KG1 (cell line): Measurements from ENCODE around the gene BACH2.

ENCODE experiments used
- DNase-seq: peaks from one replicate; lab custom pipeline; 2025; lab: John Stamatoyannopoulos, UW

BACH2 gene

DNA sequence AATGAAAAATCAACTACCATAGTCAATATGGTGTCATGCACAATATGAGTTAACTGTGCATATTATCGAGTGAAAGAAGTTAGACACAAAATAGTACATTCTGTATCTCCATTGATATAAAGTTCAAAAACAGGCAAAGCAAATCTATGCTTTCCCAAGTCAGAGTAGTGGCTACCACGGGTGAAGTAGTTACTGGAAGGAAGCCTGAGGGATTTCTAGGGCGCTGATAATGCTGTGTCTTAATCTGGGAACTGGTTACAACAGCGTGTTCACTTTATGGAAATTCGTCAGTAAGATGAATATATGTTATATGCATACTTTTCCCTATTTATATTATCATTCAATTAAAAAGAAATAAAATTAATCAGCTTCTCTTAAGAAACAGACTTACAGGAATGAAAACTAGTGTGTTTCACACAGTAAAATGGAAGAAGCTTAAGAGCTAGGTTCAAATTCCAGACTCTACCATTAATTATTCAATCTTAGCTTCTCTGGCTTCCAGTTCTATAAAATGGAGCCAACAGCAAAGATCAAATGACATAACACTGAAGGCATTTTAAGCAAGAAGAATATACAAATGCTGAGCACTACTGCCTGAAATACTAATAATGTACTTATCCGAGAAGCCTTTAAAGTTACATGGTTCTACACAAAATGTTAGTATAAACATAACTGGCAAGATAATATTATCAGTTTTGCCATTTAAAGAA, 19.2 kb downstream of the BACH2 start:
- no peak for DNase-seq

DNA sequence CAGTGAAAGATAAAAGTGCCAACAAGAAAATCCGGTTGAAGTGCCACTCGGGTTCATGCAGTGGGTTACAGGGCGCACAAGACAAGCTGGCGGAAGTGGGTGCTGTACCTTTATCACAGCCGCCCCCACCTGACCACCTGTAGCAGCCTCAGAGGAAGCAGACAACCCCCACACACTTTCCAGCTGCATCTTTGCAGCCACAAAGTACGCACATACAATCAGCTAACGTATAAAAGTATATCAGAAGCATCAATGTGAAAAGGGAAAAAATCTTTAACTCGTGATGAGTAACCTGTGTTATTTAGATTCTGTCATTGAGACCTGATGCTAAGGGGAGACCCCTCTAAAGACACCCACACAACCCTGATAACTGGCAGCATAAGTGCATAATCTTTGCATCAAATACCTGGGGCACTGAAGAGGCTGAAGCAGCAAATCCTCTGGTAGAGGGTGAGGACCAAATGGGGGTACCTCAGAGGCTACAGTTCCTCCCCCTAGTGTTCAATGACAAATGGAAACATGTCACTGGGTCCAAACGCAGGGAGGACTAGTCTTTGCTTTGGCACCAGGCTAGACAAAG, 22.1 kb downstream of the BACH2 start:
- no peak for DNase-seq

- DNase-seq = no peak
These were observed 22.8 kb downstream of the BACH2 start for GRCh38 chr6:90273863-90274262.

GRCh38 chr6:90272895-90273294, 23.7 kb downstream of the BACH2 start:
- DNase-seq = no peak

GRCh38 chr6:90271831-90272230, 24.8 kb downstream of the BACH2 start:
- no peak for DNase-seq

- DNase-seq = no peak
These were observed 27.3 kb downstream of the BACH2 start for GRCh38 chr6:90269334-90269733.

- no peak for DNase-seq
These were observed 28.5 kb downstream of the BACH2 start for GRCh38 chr6:90268178-90268577.

DNA sequence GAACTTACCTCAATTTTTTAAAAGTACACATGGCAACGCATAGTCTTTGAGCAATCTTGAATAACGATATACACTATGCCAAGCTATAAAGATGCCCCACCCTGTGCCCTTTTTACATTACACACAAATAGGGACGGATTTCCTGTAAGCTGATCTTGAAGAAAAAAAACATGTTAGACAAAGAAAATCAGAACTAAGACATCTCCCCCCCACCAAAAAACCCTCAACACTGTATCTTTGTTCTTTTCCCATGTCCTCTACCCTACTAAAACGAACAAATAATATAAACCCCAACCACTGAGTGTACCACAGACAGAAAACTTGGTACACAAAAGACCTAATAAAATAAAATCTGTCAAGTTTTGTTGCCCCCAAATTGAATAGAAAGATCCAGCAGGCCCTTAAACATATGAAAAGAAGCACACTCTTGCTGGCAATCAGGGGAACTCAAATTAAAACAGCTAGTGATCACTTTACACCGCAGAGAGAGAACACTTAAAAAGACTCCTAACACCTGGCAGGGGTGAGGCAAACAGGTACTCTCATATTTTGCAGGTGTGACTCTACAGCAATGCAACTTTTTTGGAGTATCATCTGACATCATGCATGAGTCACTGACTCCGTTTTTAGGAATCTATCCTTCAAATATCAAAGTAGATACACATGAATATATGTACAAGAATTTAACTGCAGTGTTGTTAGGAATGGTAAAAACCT, 29.6 kb downstream of the BACH2 start:
- no peak for DNase-seq

DNA sequence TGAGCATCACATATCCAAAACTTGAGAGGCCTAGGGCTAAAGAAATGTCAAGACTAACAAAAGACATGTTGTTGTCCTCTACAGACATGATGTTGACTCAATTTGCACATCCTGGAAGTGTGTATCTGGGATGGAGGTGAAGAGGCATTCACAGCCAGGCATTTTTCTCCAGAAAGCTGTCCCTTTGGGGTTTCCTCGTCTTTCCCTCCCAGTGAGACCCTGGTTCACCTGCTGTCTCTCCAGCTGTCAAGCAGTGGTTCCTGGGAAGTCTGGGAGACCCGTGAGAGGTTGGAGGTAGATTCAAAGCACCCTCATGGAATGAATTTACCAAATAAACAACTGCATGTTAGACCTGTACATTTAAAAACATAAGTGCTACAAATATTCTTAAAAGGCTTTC, 32.1 kb downstream of the BACH2 start:
- DNase-seq = no peak

- no peak for DNase-seq
These were observed 33.0 kb downstream of the BACH2 start for GRCh38 chr6:90263633-90264032.

GRCh38 chr6:90261801-90262200, 34.8 kb downstream of the BACH2 start:
- DNase-seq = no peak

- DNase-seq = no peak
These were observed 39.2 kb downstream of the BACH2 start for GRCh38 chr6:90257486-90257738.

DNA sequence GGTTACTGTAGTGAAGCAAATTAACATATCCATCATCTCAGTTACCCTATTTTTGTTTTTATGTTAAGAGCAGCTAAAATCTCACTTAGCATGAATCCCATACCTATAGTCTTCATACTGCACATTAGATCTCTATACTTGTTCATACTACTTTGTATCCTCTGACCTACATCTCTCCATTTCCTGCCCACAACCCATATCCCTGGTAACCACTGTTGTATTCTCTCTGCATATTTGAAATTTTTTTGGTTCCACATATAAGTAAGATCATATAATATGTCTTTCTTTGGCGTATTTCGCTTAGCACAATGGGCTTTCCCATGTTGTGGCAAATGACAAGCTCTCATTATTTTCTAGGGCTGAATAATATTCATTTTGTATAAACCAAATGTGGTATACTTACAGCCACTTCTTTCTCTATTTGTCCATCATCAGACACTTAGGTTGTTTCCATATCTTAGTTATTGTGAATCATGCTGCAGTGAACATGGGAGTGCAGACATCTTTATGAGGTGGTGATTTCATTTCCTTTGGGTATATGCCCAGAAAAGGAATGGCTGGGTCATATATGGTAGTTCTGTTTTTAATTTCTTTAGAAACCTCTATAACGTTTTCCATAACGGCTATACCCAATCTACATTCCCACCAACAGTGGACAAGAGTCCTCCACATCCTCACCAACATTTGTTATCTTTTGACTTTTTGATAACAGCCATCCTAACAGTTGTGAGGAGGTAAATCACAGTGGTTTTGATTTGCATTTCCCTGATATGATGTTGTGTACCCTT, 39.8 kb downstream of the BACH2 start:
- DNase-seq = no peak

- DNase-seq = no peak
These were observed 43.0 kb downstream of the BACH2 start for GRCh38 chr6:90253631-90254030.

- DNase-seq = no peak
These were observed 45.2 kb downstream of the BACH2 start for GRCh38 chr6:90251295-90251992.

DNA sequence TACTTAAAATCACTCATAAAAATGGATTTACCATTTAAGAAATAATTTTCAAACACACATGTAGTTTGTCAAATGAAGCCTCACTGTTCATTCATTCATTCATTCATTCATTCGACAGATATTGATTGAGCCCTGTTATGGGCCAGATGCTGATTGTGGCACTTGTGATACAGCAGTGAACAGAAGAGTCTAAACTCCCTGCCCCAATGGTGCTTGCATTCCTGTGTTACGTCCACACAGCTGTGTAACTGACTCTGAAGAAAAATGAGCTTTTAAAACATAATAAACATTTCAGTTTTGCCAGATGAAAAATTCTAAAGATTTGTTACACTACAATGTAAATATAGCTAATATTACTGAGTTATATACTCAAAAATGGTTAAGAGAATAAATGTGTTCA, 46.2 kb downstream of the BACH2 start:
- DNase-seq = no peak

DNA sequence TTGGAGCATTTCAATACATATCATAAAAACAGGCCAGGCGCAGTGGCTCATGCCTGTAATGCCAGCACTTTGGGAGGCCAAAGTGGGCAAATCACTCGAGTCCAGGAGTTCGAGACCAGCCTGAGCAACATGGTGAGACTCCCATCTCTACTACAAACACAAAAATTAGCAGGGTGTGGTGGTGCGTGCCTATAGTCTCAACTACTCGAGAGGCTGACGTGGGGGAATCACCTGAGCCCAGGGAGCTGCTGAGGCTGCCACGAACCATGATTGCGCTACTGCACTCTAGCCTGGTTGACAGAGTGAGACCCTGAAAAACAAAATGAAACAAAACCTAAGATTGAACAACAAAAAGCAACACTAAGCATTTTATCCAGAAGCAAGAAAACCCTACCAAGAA, 47.2 kb downstream of the BACH2 start:
- DNase-seq = no peak

GRCh38 chr6:90249034-90249433, 47.6 kb downstream of the BACH2 start:
- no peak for DNase-seq

- DNase-seq = no peak
These were observed 49.4 kb downstream of the BACH2 start for GRCh38 chr6:90247262-90247661.

GRCh38 chr6:90241229-90241880, 55.3 kb downstream of the BACH2 start:
- no peak for DNase-seq

DNA sequence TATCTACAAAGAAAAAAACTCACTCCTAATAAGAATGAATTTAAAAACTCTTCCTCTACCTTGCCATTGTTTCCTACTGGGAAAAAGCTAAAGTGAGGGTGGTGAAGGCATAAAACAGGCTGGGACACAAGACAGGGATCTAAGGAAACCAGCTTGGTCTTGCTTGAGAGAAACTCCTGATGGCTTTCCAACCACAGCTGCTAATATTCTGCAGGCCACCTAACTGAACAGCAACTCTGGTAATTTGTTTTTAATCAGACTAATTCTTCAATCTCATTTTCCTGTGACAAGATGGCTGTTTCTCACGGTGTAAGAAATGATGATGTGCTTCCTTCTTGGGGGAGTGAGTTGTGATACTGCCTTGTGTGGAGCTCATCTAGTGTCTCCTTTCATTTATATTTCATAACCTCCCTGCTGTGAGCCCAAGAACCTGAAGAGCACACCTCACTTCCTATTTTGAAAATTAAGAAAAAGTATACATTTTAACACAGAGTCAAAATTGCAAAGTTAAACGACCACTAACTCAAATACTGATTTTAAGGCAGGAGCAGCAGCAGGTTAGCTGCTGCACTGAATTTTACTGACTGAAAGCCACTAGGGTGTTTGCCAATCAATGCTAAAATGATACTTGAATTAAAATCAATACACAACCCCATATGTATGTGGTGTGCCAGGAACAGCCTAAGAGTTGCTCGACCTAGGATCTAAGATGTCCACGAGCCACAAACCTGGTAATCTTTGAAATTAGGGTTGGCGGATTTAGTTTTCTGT, 58.0 kb downstream of the BACH2 start:
- no peak for DNase-seq
